GM19043 (cell line): ENCODE data around the gene COL4A1.

Experiments
- ATAC-seq: cut with Tn5 transposase; IDR thresholded peaks from one replicate; pipeline ENCODE4 v1.9.1; 2021; ENCODE audit warnings: low read depth; ENCODE audit not compliant: unreplicated experiment

COL4A1 gene

DNA sequence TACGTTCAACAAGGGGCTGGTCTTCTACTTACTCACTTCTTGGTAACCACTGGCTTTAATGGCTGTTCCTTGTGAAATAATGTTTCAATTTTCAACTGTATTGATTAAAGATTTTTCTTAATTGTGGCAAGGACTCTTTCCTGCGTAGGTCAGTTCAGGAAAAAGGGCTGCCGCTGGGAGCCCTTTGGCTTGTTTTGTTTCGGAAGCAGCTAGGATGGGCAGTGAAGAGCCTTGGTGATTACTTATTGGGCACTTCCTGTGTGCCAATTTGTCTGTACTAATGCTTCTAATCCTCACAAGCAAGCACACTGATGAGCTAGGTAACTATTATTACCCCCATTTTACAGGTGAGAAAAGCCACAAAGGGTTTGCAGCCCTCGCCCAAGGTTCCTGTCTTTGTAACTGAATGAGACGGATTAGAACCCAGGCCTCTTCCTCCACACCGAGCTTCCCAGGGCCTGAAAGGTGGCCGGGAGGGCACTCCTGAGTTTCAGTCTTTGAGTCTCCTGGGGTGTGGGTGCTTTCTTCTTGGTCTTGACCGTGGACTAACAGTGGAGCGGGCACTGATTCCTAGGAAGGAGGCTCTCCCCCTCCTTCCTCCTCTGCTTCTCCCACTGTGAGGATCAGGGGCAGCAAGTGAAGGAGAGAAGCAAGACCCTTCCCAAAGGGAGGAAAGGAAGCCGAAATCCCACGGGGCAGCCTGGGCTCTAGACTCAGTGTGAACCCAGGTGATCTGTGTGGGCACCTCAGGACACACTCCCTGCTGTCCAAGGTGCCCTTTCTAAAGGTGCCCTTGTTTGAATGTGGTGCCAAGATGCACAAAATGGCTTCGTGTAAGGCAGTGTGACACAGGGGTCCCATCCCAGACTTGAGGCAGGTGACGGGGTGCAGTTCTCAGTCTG, 3.8 kb upstream of the COL4A1 start:
- ATAC-seq = no peak

DNA sequence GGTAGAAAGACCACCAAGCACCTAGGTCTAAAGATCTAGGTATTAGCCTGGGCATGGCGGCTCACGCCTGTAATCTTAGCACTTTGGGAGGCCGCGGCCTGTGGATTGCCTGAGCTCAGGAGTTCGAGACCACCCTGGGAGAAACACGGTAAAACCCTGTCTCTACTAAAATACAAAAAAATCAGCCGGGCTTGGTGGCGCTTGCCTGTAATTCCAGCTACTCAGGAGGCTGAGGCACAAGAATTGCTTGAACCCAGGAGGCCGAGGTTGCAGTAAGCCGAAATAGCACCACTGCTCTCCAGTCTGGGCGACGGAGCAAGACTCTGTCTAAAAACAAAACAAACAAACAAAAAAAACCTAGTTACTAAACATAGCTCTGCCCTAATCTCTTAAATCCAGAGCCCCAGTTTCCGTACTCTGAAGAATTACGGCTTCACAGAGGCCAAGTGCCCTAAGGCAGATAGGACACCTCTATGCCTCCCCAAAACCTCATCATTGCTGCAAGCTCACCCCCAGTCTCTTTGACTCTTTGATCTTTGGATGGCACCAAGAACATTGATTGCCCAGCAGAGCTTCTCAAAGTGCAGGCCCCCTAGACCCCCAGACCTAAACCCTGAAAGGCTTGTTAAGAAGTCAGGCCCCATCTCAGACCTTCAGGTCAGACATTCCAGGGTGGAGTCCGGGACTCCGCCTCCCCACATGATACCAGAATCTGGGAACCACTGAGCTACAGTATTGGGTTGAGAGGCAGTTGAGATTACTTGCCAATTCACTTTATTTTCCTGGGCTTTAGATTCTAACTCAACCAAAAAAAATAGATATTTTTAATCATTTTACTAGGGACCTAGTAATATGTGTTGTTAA, 2.9 kb upstream of the COL4A1 start:
- no peak for ATAC-seq

DNA sequence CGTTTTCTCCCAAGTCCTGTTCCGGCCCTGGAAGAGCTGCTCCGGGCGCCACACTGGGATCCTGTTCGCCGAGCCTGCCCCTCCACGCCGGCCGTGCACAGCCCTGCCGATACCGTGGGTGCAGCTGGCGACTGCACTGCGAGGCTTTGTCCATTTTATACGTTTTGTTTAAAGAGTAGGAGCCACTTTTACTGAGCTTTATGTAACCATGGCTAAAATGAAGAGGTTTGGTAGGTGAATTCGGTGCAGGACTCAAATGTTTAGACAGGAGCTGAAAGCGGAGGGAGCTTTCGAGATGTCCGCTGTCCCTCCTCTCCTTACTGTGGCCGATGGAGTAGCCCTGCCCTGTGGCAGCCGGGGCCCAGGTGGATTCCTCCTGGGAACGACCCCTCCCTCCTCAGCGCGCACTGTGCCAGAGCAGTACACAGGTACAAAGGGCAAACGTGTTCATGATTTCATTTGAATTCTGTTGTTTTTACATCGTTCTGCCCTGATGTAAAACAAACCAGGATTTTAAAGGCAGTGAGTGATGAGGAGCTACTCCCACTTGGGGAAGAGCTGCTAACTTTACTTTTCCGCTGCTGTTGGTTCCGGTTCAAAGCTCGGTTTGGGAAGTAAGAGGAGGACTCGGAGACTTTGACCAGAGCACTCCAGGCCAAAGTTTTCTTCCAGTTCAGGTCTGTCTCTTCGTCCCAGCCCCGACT, 1.9 kb upstream of the COL4A1 start:
- no peak for ATAC-seq

DNA sequence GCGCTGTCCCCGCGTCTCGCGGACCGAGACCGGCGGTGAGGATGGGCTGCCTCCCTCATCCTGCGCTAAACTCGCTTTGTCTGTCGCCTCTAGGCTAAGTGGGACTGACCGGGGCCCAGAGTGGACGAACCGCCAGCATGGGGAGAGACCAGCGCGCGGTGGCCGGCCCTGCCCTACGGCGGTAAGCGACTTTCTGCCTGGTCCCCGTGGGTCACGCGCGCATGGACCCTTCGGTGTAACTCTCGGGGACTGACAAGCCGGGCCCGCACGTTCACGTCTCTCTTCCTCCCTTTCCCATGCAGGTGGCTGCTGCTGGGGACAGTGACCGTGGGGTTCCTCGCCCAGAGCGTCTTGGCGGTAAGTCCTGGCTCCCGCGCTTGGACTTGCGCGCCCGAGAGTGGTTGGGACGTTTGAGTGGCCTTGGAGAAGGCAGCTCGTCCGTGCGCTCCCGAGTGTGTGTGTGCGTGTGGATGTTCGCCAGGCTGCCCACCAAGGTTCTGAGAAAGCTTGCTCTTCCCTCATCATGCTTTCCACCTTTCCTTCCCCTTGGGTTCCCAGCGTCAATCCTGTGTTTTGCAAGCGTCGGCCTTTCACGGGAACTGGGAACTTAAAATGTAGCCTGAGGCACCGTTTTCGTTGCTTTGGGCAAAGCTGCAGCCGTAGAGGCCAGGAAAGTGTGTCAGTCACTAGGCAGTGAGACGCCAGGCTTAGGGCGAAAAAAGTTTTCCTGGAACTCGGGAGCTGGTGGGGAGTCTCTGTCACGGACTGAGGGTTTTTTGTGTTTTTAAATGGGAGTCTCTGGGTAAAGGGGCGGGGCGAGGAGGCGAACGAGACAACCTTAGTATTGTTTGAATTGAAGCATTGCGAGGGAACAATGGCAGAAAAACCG, 1.1 kb upstream of the COL4A1 start:
- ATAC-seq = no peak

DNA sequence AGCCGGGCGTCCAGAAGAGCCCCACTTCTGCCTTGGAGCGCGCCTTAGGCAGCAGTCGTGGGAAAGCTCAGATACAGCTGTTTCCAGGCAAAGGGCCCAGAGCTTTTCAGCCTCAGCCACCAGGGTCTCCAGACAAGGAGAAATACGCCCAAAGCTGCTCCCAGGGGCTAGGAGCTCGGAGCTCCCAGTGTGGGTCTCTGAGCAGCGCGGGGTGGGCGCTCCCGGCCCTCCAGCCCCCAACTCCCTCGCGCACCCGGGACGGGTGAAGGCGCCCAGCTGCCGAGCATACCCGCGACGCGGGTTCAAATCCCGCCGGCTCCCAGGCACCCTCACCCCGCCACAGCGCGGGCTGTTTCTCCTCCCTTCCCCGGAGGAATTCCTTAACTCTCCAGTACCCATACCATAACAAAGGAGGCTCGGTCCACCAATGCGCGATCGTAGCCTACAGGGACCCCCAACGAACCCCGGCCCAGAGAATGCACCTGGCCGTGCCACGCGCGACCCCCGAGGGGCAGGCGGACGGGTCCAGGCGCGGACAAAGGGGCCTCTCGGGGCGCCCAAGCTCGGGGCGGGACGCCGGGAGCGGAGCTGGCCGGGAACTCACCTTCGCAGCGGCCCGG, 507 bp downstream of the COL4A1 start:
- ATAC-seq = no peak

DNA sequence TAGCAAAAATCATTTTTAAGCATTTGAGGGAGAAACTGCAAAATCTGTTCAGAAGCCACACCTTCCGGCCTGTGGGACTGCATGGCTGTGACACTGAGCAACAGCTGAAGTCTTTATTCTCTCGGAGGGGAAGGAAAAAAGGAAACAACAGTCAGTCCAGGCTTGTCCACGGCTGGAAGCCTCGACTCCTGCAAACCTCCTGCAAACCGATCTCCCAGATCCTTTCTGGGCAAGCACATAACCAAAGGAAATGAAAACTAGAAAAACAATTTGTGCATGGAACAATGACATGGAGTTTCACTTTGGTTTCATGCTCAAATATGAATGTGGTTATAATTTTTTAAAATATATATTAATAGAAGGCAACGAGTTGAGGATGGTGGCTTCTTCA, 1.0 kb downstream of the COL4A1 start:
- no peak for ATAC-seq

DNA sequence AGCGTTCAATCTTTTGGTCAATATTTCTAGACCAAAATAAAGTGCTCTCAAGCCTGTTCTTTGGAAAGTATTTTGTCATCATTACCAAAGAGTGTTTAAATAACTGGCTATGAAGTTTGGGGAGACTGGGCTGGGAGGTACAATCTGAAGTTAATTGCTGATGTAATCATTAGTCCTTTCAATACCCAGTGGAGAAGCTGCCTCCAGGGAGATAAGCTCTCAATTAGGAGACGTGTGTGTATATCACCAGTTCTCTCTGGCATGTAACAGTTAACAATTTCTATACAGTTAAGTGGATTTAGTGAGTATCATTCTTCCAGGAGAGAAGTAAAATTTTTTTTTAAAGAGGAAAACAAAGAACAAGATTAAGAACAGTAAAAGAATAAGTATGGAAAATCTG, 1.4 kb downstream of the COL4A1 start:
- no peak for ATAC-seq

DNA sequence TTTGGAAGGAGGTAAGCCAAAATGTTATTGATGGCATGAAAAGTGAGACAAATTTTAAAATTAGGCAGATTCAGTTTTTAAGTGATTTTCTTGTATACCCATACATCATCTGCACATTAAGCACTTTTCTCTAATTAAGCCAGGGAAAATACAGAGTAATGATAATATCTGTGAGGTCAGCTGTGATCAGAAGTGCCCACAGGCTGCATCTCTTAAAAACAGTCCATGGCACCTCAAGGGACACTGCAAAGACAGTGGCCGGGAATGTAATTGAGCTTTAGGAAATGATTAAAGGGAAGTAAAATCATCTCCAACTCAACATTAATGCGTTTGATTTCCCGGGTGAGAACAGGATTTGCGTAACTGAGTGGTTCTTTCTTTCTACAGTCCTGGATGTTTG, 2.0 kb downstream of the COL4A1 start:
- no peak for ATAC-seq

DNA sequence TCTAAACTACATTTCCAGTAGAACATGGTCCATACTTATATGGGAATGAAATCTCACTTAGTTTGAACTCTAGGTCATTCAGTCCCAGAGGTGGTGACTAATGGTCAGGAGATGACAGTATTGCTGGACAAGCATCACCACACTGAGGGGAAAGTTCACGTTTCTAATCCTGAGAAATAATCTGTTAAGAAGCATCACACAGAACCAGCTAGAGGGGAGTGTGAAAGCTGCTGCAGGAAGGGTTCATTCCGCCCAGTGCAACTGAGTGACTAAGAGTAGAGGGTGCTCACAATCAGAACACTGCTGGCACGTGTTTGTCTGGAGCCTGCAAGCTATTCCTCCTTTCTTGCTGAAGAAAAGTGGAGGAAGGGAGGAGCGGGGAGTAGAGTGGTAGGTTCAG, 2.7 kb downstream of the COL4A1 start:
- no peak for ATAC-seq

DNA sequence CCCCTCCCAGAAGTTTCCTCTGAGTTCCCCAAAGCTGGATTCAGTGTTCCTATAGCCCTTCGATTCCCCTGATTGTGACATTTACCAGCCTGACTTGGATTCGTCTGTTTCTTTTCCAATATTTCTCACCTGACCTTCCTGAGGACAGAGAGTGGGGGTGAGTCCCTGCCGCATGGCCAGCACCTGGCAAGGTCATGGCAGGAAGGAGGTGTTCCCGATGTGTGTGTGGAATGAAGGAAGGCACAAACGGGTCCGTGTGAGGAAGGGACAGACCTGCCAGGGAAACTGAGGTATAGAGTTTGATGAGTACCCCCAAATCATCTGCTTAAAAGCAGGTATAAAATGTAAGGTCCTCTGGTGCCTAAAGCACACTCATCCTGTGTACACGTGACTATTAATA, 3.3 kb downstream of the COL4A1 start:
- ATAC-seq = no peak

DNA sequence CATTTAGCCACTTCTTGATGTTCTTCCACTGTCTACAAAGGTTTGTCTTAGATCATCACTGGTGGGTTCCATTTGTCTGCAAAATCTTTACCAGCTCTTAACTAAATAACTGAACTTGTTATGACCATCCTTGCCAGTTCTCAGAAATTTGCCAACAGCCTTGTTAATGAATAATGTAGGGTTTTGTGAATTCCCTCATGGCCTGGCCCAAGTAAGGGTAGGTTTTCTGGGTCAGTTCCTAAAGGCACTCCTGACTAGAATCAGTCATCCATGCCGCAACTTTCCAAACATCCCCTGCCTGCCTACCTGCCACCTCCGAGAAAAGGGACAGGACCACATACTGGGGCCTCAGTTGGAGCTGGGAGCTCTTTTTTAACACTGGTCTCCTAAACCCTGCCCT, 4.0 kb downstream of the COL4A1 start:
- no peak for ATAC-seq

DNA sequence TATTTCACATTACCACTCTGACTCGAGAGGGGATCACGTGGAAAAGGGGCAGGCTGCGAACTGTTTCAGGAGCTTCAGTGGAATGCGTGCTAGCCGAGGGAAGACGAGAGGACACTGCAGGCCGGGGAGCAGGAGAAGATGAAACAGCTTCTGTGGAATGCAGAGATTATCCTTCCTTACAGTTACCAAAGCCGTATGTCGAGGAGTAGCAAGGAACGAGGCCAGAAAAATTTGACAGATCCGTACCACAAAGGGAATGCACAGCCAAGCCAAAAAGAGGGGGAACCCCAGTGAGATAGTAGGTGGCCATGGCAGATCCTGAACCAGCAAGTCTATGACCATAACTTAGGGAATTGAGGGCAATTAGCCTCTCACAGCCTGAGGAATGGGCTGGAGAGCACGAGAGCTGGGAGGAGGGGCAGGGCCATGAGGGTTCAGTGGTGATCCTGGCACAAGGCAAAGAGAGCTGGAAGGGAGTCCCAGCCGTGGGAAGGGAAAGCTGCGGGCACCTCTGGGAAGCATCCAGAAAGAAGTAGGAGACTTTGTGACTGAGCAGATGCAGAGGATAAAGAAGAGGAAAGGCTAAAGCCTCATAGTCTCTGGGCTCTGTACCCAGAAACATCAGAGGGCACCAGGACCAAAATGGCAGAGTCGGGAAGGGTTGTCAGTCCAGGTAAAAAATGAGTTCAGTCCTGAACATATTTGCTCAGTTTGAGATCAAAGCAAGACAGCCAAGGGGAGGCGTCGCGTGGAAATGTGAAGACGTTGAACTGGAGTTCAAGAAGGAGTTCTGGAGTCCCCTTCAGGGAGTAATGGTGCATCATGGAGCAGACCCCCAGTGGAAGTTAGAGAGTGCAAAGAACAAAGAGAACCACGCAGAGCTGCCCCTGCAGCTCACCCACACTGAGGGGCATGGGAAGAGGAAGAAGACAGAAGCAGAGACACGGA, 5.1 kb downstream of the COL4A1 start:
- ATAC-seq = no peak

DNA sequence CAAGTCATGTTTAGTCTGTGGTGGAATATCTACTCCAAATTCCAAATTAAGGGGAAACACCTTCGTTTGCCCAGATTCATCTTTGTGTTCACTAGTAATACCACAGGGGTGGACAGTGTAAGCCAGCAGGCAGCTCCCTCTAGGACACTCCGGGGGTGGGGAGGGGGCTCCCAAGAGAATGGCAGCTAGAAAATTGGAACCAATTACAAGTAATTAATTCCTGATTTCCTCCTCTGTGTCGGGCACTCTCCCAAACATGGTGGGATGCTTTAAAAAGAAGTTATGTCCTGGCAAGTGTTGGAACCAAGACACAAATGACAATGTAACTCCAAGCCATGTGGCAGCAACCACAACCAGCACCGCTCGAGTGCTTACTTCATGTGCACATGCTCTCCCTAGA, 5.9 kb downstream of the COL4A1 start:
- no peak for ATAC-seq

DNA sequence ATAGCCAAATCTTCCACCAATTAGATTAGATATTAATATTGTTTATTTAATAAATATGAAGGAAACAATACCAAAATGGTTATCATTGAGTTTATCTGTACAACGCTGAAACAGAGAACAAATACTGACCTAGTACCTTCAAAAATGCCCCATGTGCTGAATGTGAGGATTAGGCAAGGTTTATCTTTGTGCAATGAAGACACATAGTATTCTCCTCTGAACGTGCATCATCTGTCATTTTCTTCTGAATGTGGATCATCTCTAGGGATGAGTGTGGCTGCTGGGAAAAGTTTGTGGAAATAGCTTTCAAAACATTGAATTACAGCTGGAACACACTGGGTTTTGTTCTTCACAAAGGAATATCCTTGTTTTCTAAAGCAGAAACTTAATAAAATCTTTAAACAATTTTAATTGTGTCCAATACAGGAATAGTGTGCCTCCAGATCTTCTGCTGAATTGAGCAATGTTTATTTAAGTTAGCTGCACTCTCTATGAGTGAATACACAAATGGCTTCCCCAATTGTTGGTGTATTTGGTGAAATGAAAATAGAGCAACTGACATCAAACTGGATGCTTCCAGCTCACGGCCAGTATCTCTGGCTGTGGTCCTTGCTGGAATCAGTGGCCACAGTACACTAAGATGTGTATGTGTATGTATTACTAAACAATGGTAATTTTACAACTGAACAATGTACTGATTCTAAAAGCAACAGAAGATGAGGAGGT, 6.7 kb downstream of the COL4A1 start:
- ATAC-seq = no peak

DNA sequence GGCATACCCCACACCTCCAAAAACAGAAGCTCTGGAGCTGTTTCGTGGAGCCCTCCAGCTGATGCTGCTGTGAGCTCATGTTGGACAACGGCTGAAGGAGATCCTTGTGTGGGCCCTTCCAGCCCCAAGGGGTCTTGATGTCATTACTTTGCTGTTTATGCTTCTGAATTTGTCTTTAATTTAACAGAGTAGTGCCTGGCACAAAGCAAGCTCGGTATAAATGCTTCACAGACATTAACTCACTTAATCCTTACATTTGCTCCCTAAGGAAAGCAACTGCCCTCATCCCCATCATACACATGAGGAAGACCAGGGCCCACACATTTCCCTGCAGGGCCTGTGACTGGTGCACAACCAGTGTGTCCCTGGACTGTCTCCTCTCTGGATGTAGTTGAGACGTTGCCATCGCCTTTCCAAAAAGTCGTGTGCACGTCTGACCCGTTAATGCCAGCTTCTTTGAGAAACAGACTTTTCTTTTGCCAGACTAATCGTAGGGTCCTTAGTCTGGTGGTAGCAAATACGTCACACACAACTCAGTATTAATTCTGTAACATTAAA, 7.6 kb downstream of the COL4A1 start:
- no peak for ATAC-seq

DNA sequence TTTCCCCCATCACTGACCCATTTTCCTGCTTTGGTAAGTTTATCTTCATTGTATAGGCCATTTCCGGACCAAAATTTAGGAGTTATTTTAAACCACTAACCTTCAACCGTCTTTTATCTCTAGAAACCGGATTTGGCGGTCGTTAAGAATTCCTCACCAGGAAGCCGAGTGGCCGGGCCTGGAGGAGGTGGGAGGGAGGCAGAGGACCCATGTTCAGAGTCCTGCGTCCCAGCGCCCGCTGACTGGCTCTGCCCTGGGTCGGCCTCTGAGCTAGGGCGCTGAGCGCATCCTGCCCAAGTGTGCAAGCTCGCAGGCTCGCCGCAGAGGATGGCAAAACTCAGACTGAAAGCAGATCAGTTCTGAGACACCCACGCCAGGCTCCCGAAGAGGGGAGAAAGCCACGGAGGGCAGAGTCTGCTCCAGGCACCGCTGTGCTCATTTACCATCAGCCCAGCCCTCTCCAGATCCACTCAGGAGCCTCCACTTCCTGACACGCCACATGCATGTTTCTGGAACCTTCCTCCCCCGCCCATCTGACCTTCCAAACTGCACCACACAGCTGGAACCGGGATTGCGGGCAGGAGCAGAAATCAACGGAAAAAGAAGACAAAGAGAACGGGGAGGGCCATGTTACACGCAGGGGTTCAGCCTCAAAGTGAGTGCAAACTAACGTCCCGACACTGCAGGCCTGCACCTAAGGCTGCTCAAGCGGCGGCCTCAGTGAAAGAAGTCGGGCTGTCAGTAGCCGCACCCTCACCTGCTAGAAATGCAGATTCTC, 8.3 kb downstream of the COL4A1 start:
- no peak for ATAC-seq
